ENCODE data around the gene MED12L.
"Not testable (repeated sequence)": the region's sequence is repeated elsewhere in the genome, so short reads cannot be mapped to it uniquely, and the experiment has no call there.

MED12L gene

DNA sequence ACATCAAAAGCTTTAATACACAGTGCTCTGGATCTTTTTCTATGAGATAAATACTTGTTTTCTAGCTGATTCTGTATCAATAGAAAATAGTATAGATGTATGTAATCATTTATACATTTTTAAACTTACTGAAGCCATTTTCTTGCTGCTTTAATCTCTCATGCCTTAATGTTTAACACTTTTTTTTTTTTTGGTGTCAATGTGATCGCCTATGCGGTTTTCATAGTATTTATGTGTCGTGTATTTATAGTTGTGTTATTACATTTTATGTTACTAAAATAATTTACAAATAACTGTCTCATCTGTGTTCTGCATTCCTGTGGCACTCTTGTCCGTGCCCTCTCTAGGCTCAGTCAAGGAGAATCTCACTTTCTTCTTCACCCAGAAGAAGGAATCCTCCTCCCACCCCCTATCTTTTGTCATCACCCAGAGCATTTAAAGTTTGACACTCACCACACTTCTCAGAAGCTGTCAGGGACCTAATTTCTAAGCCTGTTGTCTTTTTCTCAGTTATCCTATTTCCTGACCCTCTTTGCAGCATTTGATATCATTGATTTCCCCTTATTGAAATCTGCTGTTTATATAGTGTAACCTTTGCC, 138.9 kb downstream of the MED12L start:
- no peak for DNase-seq

DNA sequence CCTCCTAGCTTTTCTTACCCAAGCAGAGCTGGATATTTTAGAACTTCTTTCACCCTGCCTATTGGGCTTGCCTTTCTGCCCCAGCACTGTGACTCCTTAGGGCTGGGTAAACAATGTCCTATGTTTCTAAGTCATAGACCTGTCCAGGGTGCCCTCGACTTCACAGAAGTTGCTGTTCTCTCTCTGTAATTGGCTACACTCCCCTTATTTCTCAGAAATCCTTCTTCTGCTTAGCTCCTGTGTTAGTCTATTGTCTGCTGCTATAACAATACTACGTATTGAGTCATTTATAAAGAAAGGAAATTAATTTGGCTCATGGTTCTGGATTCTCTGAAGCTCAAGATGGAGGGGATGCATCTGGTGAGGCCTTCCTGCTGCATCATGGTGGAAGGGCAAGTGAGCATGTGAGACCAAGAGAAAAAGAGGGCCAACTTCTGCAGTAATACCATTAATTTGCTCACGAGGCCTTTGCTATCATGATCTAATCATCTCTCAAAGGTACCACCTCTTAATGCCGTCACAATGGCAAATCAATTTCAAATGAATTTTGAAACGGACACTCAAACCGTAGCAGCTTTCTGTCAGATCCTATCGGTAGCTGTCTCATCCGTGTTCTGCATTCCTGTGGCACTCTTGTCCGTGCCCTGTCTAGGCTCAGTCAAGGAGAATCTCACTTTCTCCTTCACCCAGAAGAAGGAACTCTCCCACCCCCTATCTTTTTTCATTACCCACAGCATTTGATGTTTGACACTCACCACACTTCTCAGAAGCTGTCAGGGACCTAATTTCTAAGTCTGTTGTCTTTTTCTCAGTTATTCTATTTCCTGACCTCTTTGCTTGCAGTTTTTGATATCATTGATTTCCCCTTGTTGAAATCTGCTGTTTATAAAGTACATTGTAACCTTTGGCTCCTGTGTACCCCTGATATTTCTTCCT, 139.8 kb downstream of the MED12L start:
- DNase-seq, result no peak

DNA sequence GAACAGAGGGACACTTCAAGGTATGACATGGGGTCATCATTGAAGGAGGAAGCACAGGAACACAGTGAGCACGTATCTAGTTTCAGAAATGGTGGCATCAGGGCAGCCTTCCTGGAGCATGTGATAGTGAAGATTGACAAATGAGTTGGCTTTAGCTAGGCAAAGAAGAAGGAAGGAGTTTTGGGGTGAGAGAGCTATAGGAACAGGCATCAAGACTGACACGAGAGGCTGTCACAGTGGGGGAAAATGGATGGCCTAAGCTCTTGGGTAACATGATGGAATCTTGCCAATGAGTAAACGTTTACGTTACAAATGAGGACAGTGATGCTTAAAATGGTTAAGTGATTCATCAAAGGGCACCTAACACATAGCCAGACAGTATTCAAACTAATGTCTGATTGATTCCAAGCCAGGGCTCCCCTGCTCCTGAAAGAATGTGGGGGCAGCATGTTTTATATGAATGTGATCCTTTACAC, 140.7 kb downstream of the MED12L start:
- DNase-seq, result peak; percentile 17

DNA sequence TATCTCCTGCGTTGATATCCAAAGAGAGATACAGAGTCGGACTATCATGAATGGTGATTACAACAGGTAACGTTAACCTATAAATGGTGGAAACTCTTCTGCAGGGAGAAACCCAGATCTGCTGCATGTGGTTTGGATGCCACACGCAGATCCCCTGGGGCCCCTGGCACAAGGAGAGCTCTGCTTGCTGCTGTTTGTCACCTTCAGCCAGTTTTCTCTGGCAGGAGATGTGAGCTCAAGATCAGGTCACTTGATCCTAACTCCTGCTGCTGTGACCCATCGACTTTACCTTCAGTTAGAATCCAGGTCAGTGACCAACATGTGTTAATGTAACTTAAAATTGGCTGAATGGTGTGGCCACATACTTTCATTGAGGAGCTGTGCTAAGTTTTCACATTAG, 141.4 kb downstream of the MED12L start:
- no peak for DNase-seq

DNA sequence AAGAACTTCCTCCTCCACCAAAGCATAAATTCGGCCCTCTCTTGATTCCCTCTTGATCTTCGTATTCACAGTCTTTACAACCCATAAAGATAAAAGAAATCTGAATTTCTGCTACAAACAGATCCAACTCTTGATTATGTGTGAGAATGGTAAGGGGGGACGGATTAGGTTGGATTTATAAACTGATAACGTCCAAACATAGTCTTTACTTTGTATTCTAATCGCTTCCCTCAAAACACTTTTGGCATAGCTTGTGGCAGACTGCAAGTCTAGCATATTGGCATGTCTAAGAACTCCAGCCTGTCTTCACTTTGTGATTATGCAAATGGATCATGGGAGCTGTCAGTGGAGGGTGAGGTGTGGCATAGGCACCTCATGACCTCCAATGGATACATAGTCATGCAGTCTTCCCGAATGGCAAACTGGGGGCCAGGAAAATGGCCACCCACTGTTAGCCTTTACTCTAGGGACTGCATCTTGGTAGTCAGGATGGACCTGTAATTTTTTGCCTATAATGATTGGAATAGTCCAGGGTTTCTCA, 141.9 kb downstream of the MED12L start:
- no peak for DNase-seq

DNA sequence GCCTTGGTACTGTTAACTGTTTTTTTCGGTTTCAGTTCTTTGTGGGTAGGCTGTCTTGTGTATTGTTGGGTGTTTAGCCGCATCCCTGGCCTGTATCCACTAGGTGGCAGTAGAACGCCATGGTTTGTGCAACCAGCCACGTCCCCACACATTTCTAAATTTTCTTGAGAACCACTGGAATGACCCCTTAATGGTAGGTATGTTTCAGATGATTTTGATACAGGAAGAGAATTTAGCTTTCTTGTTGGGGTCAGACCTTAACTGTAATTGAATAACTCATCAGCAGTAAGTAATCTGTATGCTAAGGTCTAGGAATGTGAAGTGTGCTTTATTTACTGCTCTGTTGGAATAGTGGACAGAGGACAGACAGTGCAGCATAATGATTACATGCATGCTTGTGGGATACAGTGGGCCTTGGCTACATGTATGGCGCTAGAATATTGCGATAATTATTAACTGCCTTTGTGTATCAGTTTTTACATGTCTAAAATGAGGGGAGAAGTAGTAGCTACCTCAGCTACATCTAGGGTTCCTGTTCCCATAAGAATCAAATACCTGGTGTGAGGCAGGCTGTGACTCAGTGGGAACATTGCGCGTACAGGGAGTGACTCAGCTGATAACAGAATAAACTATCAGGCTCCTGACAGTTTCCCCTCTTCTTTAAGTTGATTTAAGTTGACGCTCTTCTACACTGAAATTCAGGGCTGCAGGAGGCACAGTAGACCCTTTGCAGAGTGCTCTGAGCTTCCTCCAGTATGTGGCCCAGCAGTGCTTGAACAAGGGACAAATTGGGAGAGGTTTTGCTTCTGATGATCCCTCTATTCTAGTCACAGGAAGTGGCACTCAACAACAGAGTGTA, 142.6 kb downstream of the MED12L start:
- peak; percentile 29 for DNase-seq

DNA sequence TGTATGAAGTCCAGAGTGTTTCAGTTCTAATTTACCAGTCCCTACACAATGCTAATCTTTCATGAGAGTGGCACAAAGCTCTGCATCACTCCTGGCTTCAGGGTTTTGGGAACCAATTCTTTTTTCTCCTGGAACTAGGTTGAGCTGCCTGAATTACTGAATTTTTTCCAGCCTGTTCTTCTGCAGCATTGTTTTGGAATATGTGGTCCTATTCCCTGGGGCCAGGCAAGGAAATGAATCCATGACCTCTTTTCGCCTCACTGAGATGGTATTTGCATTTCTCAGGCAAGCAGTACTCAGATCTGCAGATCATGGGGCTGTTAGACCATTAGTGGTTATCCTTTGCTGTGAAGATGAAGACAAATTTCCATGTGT, 143.2 kb downstream of the MED12L start:
- no peak for DNase-seq

DNA sequence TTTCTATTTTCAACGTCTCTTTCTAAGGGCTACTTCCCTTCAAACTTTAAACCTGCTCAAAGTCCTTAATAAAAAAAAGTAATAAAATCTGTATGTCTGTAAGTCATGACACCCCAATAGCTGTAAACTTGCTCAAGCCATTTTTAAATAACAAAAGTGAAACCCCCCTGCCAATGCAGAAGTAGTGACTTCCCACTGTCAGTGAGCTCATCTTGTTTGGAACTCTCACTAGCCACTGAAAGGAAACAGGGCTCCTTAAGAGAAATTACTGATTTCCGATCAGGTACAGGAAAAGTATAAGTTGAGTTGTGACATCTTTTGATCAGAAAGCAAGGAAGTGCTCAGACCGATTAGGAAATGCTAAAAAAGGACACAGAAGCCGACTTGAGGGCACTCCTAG, 145.2 kb downstream of the MED12L start:
- no peak for DNase-seq

DNA sequence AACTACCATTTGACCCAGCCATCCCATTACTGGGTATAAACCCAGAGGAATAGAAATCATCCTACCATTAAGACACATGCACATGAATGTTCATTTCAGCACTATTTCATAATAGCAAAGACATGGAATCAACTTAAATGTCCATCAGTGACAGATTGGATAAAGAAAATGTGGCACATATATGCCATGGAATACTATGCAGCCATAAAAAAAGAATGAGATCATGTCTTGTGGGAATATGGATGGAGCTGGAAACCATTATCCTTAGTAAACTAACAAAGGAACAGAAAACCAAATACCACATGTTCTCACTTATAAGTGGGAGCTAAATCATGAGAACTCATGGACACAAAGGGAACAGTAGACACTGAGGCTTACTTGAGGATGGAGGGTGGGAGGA, 146.9 kb downstream of the MED12L start:
- DNase-seq, result not testable (repeated sequence)

DNA sequence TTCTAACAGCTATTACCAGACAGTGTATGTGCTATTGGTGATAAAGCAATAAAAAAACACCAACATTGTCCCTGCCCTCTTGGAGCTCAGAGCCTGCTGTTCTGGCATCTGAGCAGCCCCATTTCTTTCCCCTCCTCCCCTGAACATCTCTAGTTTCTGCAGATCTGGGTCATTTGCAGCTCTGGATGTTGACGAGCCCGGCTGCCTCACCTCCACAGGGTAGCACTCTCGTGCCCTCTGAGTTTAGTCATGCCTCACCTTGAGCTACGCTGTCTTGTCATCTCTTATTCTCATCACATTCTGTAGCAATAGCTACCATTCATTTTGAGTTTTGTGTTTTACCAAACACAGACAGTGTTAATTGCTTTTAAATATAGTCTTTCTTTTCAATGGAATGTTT, 147.5 kb downstream of the MED12L start:
- DNase-seq, result no peak

DNA sequence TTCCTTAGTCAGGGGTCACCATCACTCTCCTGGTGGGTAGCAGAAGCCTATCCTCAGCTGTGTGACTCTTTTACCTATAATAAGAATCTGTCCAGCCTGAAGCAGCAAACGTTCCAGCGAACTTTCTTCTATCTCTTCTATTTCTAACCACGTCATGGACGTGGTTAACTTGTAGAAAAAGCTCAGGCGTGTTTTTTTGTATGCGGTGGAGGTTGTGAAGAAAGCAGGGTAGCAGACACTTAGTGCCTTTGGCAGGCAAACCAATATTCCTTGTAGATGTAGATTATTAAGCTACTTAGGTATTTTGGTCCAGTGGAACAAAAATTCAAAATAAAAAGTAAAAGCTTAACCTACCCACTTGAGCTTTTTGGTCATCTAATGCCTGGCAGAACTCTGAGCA, 149.4 kb downstream of the MED12L start:
- DNase-seq, result no peak

DNA sequence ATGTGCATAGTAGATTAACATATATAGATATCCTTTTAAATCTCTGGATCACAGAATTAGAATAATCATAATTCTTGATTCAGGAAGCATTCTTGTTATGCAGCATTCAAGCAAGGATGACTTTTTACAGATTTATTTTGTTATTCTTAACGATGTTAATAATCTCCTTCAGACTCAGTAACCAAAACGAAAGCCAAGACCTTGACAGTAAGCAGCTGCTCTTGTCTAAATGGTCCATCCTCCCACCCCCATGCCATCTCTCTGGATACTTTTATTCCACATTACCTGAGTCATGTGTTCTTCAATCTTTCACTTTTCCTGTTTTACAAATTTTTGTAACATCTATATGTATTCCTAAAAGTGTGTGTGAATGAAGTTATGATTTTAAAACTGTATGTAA, 150.9 kb downstream of the MED12L start:
- DNase-seq, result no peak

DNA sequence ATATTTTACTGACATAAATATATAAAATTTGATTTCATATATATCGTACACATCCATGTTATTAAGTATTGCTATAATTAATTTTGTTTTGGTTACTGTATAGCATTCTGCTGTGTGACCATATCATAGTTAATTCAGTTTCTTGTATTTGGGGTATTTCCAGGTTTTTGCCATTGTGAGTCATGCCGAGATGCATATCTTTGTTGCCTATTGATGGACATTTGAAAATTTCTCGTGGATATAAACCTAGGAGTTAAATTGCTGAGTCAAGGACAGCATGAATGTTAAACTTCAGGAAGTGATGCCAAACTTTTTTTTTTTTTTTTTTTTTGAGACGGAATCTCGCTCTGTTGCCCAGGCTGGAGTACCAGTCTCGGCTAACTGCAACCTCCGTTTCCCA, 151.3 kb downstream of the MED12L start:
- DNase-seq, result no peak

DNA sequence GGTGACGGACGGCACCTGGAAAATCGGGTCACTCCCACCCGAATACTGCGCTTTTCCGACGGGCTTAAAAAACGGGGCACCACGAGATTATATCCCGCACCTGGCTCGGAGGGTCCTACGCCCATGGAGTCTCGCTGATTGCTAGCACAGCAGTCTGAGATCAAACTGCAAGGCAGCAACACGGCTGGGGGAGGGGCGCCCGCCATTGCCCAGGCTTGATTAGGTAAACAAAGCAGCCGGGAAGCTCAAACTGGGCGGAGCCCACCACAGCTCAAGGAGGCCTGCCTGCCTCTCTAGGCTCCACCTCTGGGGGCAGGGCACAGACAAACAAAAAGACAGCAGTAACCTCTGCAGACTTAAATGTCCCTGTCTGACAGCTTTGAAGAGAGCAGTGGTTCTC, 156.5 kb downstream of the MED12L start:
- not testable (repeated sequence) for DNase-seq

DNA sequence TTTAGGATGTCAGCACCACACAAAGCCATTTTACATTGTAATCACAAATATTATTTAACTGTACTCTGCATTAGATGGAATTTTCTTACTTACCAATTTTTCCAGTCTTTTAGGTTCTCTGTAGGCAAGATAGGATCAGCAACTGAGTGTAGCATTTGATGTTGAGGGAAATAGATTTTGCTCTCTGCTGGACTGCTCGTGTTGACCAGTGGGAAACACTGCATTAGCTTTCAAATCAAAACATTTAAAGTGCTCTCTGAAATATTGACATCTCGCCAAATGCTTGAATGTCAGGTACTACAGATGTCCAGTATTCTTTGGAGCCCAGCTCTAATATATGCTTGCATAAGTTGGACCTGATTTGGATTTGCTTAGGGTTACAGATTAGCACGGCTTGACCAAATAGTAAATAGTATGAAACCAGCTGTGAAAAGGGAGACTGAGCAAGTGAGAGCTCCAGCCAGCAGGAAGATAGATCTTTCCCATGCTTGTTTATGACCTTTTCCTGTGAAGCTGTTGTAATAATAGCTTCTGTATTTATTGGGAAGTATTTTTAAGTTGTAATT, 163.4 kb downstream of the MED12L start:
- no peak for DNase-seq

DNA sequence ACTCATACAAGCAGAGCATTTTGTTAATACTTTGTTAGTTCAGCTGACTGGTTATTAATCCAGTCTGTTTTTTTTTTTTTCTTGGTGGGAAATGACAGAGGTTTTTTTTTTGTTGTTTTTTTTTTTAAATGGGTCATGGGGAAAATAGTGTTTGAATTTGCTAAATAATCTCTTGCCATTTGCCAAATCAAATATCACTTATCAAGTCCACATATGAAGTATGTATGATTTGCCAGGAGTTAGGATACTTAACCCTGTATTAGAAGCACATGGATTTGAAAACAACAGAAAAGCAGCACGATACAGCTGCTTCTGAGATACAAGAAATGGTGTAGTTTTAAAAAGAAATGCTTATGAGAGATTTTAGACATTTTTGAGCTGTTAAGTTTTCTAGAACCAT, 171.3 kb downstream of the MED12L start:
- no peak for DNase-seq

DNA sequence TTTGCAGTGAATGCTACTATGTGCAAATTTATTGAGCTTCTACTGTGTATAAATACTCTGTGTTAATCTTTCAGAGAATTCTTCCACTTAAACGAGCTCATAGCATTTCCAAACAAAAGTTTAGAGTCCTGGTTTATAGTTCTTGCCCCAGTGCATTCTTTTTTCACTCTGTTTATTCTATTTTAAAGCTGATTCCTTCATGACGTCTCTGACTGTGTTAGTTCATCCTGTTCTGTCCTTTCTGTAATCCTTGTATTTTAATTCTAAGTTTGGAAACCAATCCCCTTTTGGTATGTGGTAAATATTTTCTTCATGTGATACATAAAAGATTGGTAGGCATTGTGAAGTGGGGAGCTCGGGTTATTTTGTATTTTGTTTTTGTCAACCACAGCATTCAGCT, 174.2 kb downstream of the MED12L start:
- no peak for DNase-seq

DNA sequence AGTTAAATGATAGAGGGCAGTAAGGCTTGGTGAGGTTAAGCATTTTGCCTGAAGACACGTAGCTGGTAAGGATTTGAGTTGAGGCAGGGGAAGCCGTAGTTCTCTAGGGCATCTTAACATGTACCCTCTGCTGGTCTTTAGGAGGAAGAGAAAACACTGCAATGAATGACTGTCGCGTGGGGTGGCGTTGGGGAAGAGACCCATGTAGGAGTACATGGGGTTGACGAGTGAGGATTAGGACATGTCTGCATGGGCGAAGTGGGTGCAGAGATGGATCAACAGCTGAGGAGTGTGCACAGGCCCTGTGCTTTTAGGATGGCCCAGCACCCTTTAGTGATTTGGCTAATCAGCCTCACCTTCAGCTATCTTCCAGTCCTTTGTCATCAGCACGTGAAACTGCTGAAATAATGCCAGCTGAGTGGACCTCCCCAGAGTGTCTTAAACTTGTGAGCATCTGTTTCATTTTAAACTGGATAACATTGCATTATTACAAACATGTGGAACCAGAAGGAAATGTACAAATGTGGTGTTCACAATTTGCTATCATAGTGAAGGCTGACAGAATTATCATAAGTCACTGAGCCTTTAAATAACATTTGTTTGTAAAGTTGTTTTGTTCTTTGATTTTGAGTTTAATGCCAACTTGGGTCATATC, 177.5 kb downstream of the MED12L start:
- DNase-seq, result no peak

DNA sequence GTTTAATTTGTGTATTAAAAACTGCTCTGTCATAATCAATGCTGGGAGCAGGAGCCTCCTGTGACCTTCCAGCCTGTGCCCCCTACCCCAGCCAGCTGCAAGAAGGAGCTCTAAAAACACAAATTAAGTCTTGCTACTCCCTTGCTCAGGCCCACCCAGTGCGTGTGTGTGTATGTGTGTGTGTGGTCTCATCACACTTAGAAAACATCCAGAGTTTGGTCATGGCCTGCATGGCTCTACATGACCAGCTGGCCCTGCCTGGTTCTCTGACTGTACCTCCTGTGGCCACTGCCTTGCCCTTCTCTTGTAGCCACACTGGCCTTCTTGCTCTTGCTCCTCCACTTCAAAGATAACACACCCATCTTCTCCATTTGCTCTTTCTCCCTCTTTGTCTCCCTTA, 179.1 kb downstream of the MED12L start:
- no peak for DNase-seq

DNA sequence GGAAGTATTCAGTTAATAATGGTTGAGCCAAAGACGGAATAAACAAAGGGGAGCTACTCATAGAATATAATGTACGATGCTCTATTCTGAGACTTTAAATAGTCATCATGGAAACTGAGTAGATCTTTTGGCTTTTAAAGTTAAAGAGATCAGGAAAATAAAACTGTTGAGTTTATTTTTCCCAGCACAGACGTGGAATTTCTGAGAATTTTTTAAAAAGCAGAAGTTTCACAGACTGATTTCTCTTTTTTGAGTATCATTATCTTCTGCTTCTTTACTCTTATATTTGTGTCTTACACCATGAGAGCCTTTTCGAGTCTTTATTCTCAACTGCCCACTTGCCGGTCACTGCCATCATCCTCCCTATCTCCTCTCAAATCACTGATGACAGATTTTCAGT, 179.7 kb downstream of the MED12L start:
- DNase-seq, result no peak

DNA sequence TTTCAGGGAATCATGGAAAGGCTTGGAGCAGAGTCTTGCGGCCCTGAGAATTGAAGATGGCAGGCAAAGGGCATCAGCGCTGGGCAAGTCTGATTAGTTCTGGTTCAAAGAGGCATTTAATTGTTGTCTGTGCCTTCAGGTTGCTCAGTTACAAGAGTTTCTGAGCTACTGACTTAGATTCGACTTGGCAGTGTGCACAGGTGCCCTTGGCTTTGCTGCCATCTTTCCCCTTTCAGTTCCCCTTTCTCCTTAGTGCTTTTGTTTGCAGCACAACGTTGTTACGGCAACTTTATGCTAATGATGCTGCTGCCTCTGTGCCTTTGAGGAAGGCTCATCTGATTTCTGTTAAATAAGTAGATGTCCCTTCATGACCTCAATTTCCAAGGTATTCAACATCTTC, 180.4 kb downstream of the MED12L start:
- DNase-seq, result no peak

DNA sequence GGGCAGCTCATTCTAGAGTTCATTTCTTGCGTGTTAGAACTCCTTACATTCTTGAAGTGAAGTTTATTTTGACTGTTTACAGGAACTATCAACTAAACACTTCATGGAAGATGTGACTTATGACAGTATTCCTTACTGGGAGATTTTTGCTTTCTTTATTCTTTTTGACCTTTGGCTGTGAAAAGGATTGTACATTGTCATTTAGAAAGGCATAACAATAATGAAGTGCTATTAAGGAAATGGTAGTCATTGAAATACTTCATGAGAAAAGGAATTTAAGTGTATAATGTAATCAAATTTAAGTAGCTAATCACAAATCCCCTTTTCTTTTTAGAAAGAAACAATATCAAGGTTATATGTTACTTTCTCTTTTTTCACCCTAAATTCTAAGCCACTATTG, 181.6 kb downstream of the MED12L start:
- DNase-seq, result no peak

Measured in amniotic stem cell (primary cell).